ENCODE measurements around the gene HRG. TPM values are rescaled to one million over a fixed set of nuclear protein-coding genes. Genes with fewer than 3 reads are reported as not detected.
A peak's percentile ranks its signal among the peaks of the same experiment; 100 is the strongest.
"Not testable (repeated sequence)": the region's sequence is repeated elsewhere in the genome, so short reads cannot be mapped to it uniquely, and the experiment has no call there.

The HRG gene
- polyA plus RNA-seq, 1 donor from 2014 or later = not detected

- Mint-ChIP-seq H3K9me3 (peaks cover 8 to 11% (median 11%) of the 10 kb centered on the region in 3 donors), H3K4me1 (no peaks in the 10 kb centered on the region), H3K27me3 (peaks cover 21% of the 10 kb centered on the region), H3K4me3 (no peak overlapping the region), H3K36me3 (peaks cover 1% of the 10 kb centered on the region), H3K27ac (no peak overlapping the region)
Observed at GRCh38 chr3:186683979-186684378, 18.2 kb downstream of the HRG start.

GRCh38 chr3:186686475-186686874, 20.7 kb downstream of the HRG start:
- not testable (repeated sequence) for H3K4me3 Mint-ChIP-seq
- H3K27me3 Mint-ChIP-seq = peaks cover 14% of the 10 kb centered on the region

GRCh38 chr3:186687120-186687651, 21.4 kb downstream of the HRG start:
- Mint-ChIP-seq H3K27me3 (peaks cover 16% of the 10 kb centered on the region), H3K27ac (no peak overlapping the region), H3K36me3 (peaks cover 3% of the 10 kb centered on the region), H3K9me3 (peaks cover 8 to 11% (median 11%) of the 10 kb centered on the region in 3 donors), H3K4me1 (no peaks in the 10 kb centered on the region), H3K4me3 (no peak overlapping the region)

More at GRCh38 chr3:186686475-186686874, 20.7 kb downstream of the HRG start:
- H3K9me3 Mint-ChIP-seq = peaks cover 8 to 11% (median 11%) of the 10 kb centered on the region in 3 donors
- not testable (repeated sequence) for H3K27ac Mint-ChIP-seq, H3K4me1 Mint-ChIP-seq, H3K36me3 Mint-ChIP-seq

- not testable (repeated sequence) for H3K9me3 Mint-ChIP-seq, H3K36me3 Mint-ChIP-seq, H3K4me3 Mint-ChIP-seq, H3K27ac Mint-ChIP-seq, H3K4me1 Mint-ChIP-seq
- H3K27me3 Mint-ChIP-seq = peaks cover 17% of the 10 kb centered on the region
Observed at GRCh38 chr3:186690304-186690703, 24.5 kb downstream of the HRG start.

GRCh38 chr3:186691676-186692075, 25.9 kb downstream of the HRG start:
- Mint-ChIP-seq H3K36me3 (peaks cover 3% of the 10 kb centered on the region), H3K4me1 (no peaks in the 10 kb centered on the region), H3K4me3 (no peak overlapping the region), H3K27me3 (peaks cover 13% of the 10 kb centered on the region), H3K9me3 (peaks cover 0 to 2% (median 0%) of the 10 kb centered on the region in 3 donors), H3K27ac (peak overlapping the region in 1 of 3 donors; percentile 4)

GRCh38 chr3:186693843-186694242, 28.0 kb downstream of the HRG start:
- Mint-ChIP-seq H3K4me3 (no peak overlapping the region), H3K36me3 (peaks cover 1% of the 10 kb centered on the region), H3K27ac (no peak overlapping the region), H3K4me1 (no peaks in the 10 kb centered on the region), H3K27me3 (peaks cover 13% of the 10 kb centered on the region), H3K9me3 (no peaks in the 10 kb centered on the region)

GRCh38 chr3:186694288-186695032, 28.6 kb downstream of the HRG start:
- Mint-ChIP-seq H3K9me3 (no peaks in the 10 kb centered on the region), H3K27ac (no peak overlapping the region), H3K4me1 (no peaks in the 10 kb centered on the region), H3K36me3 (peaks cover under 1% of the 10 kb centered on the region), H3K27me3 (peaks cover 13% of the 10 kb centered on the region), H3K4me3 (no peak overlapping the region)

GRCh38 chr3:186696522-186696921, 30.7 kb downstream of the HRG start:
- H3K36me3 Mint-ChIP-seq = no peaks in the 10 kb centered on the region
- H3K4me3 Mint-ChIP-seq = no peak overlapping the region

GRCh38 chr3:186697510-186697909, 31.7 kb downstream of the HRG start:
- H3K9me3 Mint-ChIP-seq = no peaks in the 10 kb centered on the region
- H3K36me3 Mint-ChIP-seq = no peaks in the 10 kb centered on the region
- no peaks in the 10 kb centered on the region for H3K4me1 Mint-ChIP-seq
- no peak overlapping the region for H3K27ac Mint-ChIP-seq
- H3K27me3 Mint-ChIP-seq = peaks cover 7% of the 10 kb centered on the region
- H3K4me3 Mint-ChIP-seq = no peak overlapping the region

More at GRCh38 chr3:186696522-186696921, 30.7 kb downstream of the HRG start:
- H3K9me3 Mint-ChIP-seq = no peaks in the 10 kb centered on the region
- H3K4me1 Mint-ChIP-seq = no peaks in the 10 kb centered on the region
- H3K27me3 Mint-ChIP-seq = peaks cover 13% of the 10 kb centered on the region
- no peak overlapping the region for H3K27ac Mint-ChIP-seq

GRCh38 chr3:186700267-186700666, 34.5 kb downstream of the HRG start:
- H3K4me3 Mint-ChIP-seq = no peak overlapping the region
- H3K9me3 Mint-ChIP-seq = no peaks in the 10 kb centered on the region
- no peaks in the 10 kb centered on the region for H3K27me3 Mint-ChIP-seq
- H3K27ac Mint-ChIP-seq = no peak overlapping the region
- no peaks in the 10 kb centered on the region for H3K36me3 Mint-ChIP-seq
- peaks cover 0 to 6% (median 0%) of the 10 kb centered on the region in 3 donors for H3K4me1 Mint-ChIP-seq

GRCh38 chr3:186702451-186702850, 36.6 kb downstream of the HRG start:
- not testable (repeated sequence) for H3K4me3 Mint-ChIP-seq, H3K27ac Mint-ChIP-seq, H3K9me3 Mint-ChIP-seq, H3K4me1 Mint-ChIP-seq, H3K27me3 Mint-ChIP-seq, H3K36me3 Mint-ChIP-seq

- Mint-ChIP-seq H3K4me3 (no peak overlapping the region), H3K27me3 (peaks cover 13% of the 10 kb centered on the region), H3K36me3 (peaks cover 2% of the 10 kb centered on the region), H3K27ac (no peak overlapping the region), H3K9me3 (no peaks in the 10 kb centered on the region), H3K4me1 (peaks cover 0 to 9% (median 3%) of the 10 kb centered on the region in 3 donors)
Observed at GRCh38 chr3:186705882-186706780, 40.3 kb downstream of the HRG start.

- Mint-ChIP-seq H3K36me3 (peaks cover 4% of the 10 kb centered on the region), H3K4me1 (peaks cover 0 to 9% (median 3%) of the 10 kb centered on the region in 3 donors), H3K27me3 (peaks cover 15% of the 10 kb centered on the region), H3K4me3 (no peak overlapping the region), H3K27ac (peak overlapping the region in 1 of 3 donors; percentile 3), H3K9me3 (peaks cover 0 to 2% (median 0%) of the 10 kb centered on the region in 3 donors)
Observed at GRCh38 chr3:186708983-186709679, 43.3 kb downstream of the HRG start.

GRCh38 chr3:186710694-186711093, 44.9 kb downstream of the HRG start:
- H3K27ac Mint-ChIP-seq, H3K4me3 Mint-ChIP-seq, H3K36me3 Mint-ChIP-seq, H3K9me3 Mint-ChIP-seq, H3K4me1 Mint-ChIP-seq: not testable (repeated sequence)
- peaks cover 15% of the 10 kb centered on the region for H3K27me3 Mint-ChIP-seq

GRCh38 chr3:186713499-186713898, 47.7 kb downstream of the HRG start:
- H3K36me3 Mint-ChIP-seq = peaks cover 3% of the 10 kb centered on the region
- H3K27ac Mint-ChIP-seq = peak overlapping the region in 1 of 3 donors; percentile 65
- H3K4me3 Mint-ChIP-seq = peak overlapping the region in 1 of 4 donors; percentile 63
- peaks cover 0 to 2% (median 0%) of the 10 kb centered on the region in 3 donors for H3K9me3 Mint-ChIP-seq
- H3K4me1 Mint-ChIP-seq = peaks cover 0 to 7% (median 2%) of the 10 kb centered on the region in 3 donors
- peaks cover 2% of the 10 kb centered on the region for H3K27me3 Mint-ChIP-seq

Measured in IgD-negative memory B cell (primary cell).